Pancreas (tissue), 10 donors: ENCODE measurements around the gene FAM234A. TPM values are rescaled to one million over a fixed set of nuclear protein-coding genes. Genes with fewer than 3 reads are reported as not detected.

Experiments
- ATAC-seq, 4 donors: fragments of 200-7000 bp; cut with Tn5 transposase; one replicate each; pipeline versions ENCODE4 v1.8.0 to v1.9.1; 2020; ENCODE audit warnings: mild to moderate bottlenecking in 4 of 4, moderate library complexity in 4 of 4
- DNase-seq, 6 donors: peaks; one replicate each; pipeline ENCODE4 v3.0.0-alpha.2; 2020
- FAIRE-seq: peaks from 2 replicates; lab custom pipeline; 2012; peaks lifted over from hg19 to GRCh38; lab: Jason Lieb, UNC
- H3K27ac ChIP-seq, 4 donors: fragments of 200-600 bp; sonication (generic); 1 replicate in 3 of 4; 2 replicates in 1 of 4; pipeline versions ENCODE4 v1.5.0 to v1.8.0; 2020
- H3K27me3 ChIP-seq, 4 donors: fragments of 200-600 bp; one replicate each; pipeline ENCODE4 v1.8.0; 2021
- H3K36me3 ChIP-seq, 3 donors: fragments of 200-600 bp; sonication (generic) in 1 of 3; one replicate each; pipeline versions ENCODE4 v1.5.0 to v1.8.0; 2020 to 2021
- H3K4me1 ChIP-seq, 3 donors: fragments of 200-600 bp; one replicate each; pipeline ENCODE4 v1.8.0; 2021
- H3K4me3 ChIP-seq, 4 donors: fragments of 200-600 bp; sonication (generic) in 2 of 4; one replicate each; pipeline versions ENCODE4 v1.5.0 to v1.8.0; 2020 to 2021
- H3K9me3 ChIP-seq, 4 donors: fragments of 200-600 bp; one replicate each; pipeline ENCODE4 v1.8.0; 2021
- CTCF ChIP-seq, 4 donors: fragments of 200-600 bp; sonication (generic) in 3 of 4; IDR thresholded peaks; one replicate each; pipeline versions ENCODE4 v1.5.0 to v1.8.0; 2021; ENCODE audit warnings: antibody characterized with exemption in 4 of 4
- WGBS, 2 donors: extraction: QIAGEN DNeasy Blood & Tissue Kit; methylation state at CpG; one replicate each; pipeline ENCODE4 v1.1.7; 2013; 5-methylcytosine and 5-hydroxymethylcytosine counted together
- intact Hi-C, 3 donors: fragments of 100-400 bp; cut with DNase I; formaldehyde crosslinking; loops; one replicate each; pipeline versions ENCODE4 v1.11.1 to v1.14.2; 2022
- polyA plus RNA-seq, 2 donors: library from polyadenylated mRNA; stranded (reverse); fragments of 200-250 nt; gene quantifications; one replicate each; pipeline ENCODE4 v1.2.3, GENCODE V29; 2013
- total RNA-seq, 6 donors: library from RNA; stranded (reverse); fragmentation: NEBNext Ultra II Directional in 4 of 6; extraction: Animal tissue kit (Norgen Biotek cat#: 25700) in 4 of 6; gene quantifications; one replicate each; pipeline versions ENCODE4 v1.2.1 to v1.2.4, GENCODE V29; 2021 to 2023
- donor health status: healthy with polysubstance abuse.
- donor health status: DM: no; HTN: no; CAD: no; lungs with moderate emphysema.
- donor health status: DM: no; HTN: no; CAD: no.
- donor health status: control.
- donor health status: control.
- donor health status: Bipolar disorder and iron deficiency.
- donor health status: DM: yes; HTN: yes; CAD: no.
- donor health status: DM: no; HTN: no; CAD: no.
- donor health status: DM: no; HTN: no; CAD: no.
- donor health status: DM: yes; HTN: yes; CAD: no.

The FAM234A gene
- total and polyA plus RNA-seq, 8 donors: 34.2 to 51.2 (median 40.4) TPM

DNA sequence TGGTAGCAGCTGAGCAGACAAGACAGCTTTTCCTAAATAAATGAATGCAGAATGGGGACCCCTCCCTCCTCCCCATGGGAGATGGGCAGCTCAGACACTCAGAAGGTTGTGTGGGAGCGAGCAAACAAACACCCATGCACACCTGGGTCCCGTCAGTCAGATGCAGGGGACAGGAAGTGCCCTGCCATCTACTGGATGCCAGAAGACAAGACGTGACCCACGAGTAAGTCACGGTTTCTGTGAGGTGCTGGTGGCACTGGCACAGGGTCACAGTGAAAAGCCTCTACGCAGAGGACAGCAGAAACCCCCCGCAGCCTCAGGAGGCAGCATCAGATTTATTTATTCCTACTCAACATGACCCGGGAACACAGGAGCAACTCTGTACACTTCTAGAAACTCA lies 45.9 kb upstream of the FAM234A start:
- H3K27me3 ChIP-seq: no peaks in the 10 kb centered on the region
- H3K9me3 ChIP-seq: no peaks in the 10 kb centered on the region
- no peak overlapping the region for H3K4me3 ChIP-seq
- ATAC-seq (no peak), DNase-seq (no peak), FAIRE-seq (no peak)
- H3K27ac ChIP-seq: no peak overlapping the region
- H3K4me1 ChIP-seq: no peaks in the 10 kb centered on the region
- peaks cover 9 to 51% (median 23%) of the 10 kb centered on the region in 3 donors for H3K36me3 ChIP-seq
- TF ChIP-seq CTCF (IDR thresholded peaks at IDR 0.05): no peak
- 76 to 82% methylated on average over 8 of the region's 8 CpGs for WGBS, 2 donors
- intact Hi-C loops: no loop called here

DNA sequence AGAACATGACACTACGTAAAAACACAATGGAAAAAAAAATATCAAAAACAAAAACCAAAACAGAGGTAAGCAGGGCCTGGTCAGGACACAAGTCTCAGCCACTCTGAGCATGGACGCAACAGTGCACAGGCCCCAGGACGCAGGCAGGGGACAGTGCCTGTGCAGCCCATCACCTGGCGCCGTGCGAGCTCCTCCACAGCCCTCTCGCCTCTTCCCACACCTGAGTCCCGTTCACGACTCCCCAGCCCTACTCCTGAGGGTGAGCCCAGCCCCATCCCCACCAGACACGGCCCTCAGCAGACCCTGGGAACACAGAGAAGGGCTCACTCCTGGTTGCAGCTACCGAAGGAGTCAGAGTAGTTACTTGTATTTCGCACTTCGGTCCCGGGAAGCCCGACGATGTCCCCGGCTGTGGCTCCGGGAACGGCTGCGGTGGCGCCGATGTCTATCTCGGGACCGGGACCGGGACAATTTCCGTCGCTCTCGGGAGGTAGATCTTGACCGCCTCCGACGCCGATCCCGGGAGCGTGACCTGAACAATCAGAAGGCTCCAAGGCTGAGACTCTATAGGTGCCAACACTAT lies 44.9 kb upstream of the FAM234A start:
- Histone ChIP-seq H3K27ac (no peak overlapping the region), H3K36me3 (peaks cover 10 to 61% (median 23%) of the 10 kb centered on the region in 3 donors), H3K4me3 (no peak overlapping the region), H3K9me3 (no peaks in the 10 kb centered on the region), H3K4me1 (no peaks in the 10 kb centered on the region), H3K27me3 (no peaks in the 10 kb centered on the region)
- DNase-seq: peak in 1 of 6 donors; percentile 21
- FAIRE-seq: no peak
- intact Hi-C loops: no loop called here
- 92 to 95% methylated on average over 34 of the region's 34 CpGs for WGBS, 2 donors
- ATAC-seq: no peak
- no peak for TF ChIP-seq CTCF (IDR thresholded peaks at IDR 0.05)

GRCh38 chr16:191831-192230 lies 42.8 kb upstream of the FAM234A start:
- no peak for TF ChIP-seq CTCF (IDR thresholded peaks at IDR 0.05)
- 91 to 95% methylated on average over 4 of the region's 4 CpGs for WGBS, 2 donors
- no peak for ATAC-seq
- no peak for FAIRE-seq
- no peak overlapping the region for H3K27ac ChIP-seq
- intact Hi-C loops: no loop called here
- peaks cover 10 to 80% (median 26%) of the 10 kb centered on the region in 3 donors for H3K36me3 ChIP-seq
- no peaks in the 10 kb centered on the region for H3K27me3 ChIP-seq
- no peaks in the 10 kb centered on the region for H3K9me3 ChIP-seq
- H3K4me1 ChIP-seq: no peaks in the 10 kb centered on the region
- no peak for DNase-seq
- H3K4me3 ChIP-seq: no peak overlapping the region

DNA sequence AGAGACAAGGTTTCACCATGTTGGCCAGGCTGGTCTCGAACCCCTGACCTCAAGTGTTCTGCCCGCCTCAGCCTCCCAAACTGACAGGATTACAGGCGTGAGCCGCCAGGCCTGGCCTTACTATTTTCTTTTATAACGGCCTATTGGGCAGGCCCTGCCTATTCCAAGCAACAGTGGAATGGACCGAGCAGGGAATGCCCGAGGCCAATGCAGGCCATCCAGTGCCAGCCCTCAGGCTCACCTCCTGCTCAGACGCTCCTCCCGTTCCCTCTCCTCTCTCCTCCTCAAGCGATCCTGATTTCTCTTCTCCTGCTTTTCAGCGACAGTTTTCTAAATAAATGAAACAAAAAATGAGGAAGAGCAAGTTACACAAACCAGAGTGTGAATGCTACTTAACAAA lies 41.9 kb upstream of the FAM234A start:
- H3K4me3 ChIP-seq: no peak overlapping the region
- intact Hi-C loops: no loop called here
- H3K36me3 ChIP-seq: peaks cover 6 to 83% (median 32%) of the 10 kb centered on the region in 3 donors
- H3K9me3 ChIP-seq: no peaks in the 10 kb centered on the region
- no peaks in the 10 kb centered on the region for H3K4me1 ChIP-seq
- DNase-seq (peak in 1 of 6 donors; percentile 20), FAIRE-seq (no peak), ATAC-seq (no peak)
- no peaks in the 10 kb centered on the region for H3K27me3 ChIP-seq
- H3K27ac ChIP-seq: no peak overlapping the region
- 93 to 94% methylated on average over 11 of the region's 11 CpGs for WGBS, 2 donors
- no peak for TF ChIP-seq CTCF (IDR thresholded peaks at IDR 0.05)

DNA sequence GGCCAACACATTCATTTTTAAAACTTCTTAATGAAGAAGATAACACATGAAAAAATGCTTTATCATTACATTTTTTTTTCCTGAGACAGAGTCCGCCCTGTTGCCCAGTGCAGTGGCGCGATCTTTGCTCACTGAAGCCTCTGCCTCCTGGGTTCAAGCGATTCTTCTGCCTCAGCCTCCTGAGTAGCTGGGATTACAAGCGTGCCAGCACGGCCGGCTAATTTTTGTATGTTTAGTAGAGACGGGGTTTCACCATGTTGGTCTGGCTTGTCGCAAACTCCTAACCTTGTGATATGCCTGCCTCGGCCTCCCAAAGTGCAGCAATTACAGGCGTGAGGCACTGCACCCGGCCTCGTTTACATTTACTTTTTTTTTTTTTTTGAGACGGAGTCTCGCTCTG lies 41.2 kb upstream of the FAM234A start:
- no peak for TF ChIP-seq CTCF (IDR thresholded peaks at IDR 0.05)
- Histone ChIP-seq H3K36me3 (peaks cover 6 to 88% (median 37%) of the 10 kb centered on the region in 3 donors), H3K4me3 (no peak overlapping the region), H3K4me1 (no peaks in the 10 kb centered on the region), H3K9me3 (no peaks in the 10 kb centered on the region), H3K27me3 (no peaks in the 10 kb centered on the region), H3K27ac (no peak overlapping the region)
- FAIRE-seq: no peak
- peak in 1 of 6 donors; percentile 16 for DNase-seq
- intact Hi-C loops: no loop called here
- WGBS, 2 donors: 88 to 96% methylated on average over 14 to 15 of the region's 15 CpGs
- ATAC-seq: no peak
